IPS-15b (cell line): Measurements from ENCODE around the gene MYO18A.
"Not testable (repeated sequence)": the region's sequence is repeated elsewhere in the genome, so short reads cannot be mapped to it uniquely, and the experiment has no call there.

Source experiments
- H3K27me3 ChIP-seq: one replicate; pipeline ENCODE4 v1.6.1; 2013; ENCODE audit warnings: low read length; ENCODE audit not compliant: control insufficient read depth, insufficient read depth
- H3K36me3 ChIP-seq: one replicate; pipeline ENCODE4 v1.6.1; 2013; ENCODE audit warnings: low read length; ENCODE audit not compliant: control insufficient read depth, insufficient read depth
- H3K4me1 ChIP-seq: one replicate; pipeline ENCODE4 v1.6.1; 2013; ENCODE audit warnings: mild to moderate bottlenecking, low read length; ENCODE audit not compliant: control insufficient read depth, insufficient read depth
- H3K4me3 ChIP-seq: one replicate; pipeline ENCODE4 v1.5.1; 2013; ENCODE audit warnings: low read depth, low read length
- H3K9ac ChIP-seq: one replicate; pipeline ENCODE4 v1.6.1; 2013; ENCODE audit warnings: low read depth, mild to moderate bottlenecking, low read length
- H3K9me3 ChIP-seq: one replicate; pipeline ENCODE4 v1.6.1; 2013; ENCODE audit warnings: mild to moderate bottlenecking, low read length; ENCODE audit not compliant: control insufficient read depth, insufficient read depth

Gene MYO18A

GRCh38 chr17:29170682-29171081 is 9.5 kb downstream of the MYO18A start:
- Histone ChIP-seq H3K9me3 (no peaks in the 10 kb centered on the region), H3K27me3 (no peaks in the 10 kb centered on the region), H3K4me1 (no peaks in the 10 kb centered on the region), H3K4me3 (no peak overlapping the region), H3K9ac (no peak overlapping the region), H3K36me3 (peaks cover 8% of the 10 kb centered on the region)

DNA sequence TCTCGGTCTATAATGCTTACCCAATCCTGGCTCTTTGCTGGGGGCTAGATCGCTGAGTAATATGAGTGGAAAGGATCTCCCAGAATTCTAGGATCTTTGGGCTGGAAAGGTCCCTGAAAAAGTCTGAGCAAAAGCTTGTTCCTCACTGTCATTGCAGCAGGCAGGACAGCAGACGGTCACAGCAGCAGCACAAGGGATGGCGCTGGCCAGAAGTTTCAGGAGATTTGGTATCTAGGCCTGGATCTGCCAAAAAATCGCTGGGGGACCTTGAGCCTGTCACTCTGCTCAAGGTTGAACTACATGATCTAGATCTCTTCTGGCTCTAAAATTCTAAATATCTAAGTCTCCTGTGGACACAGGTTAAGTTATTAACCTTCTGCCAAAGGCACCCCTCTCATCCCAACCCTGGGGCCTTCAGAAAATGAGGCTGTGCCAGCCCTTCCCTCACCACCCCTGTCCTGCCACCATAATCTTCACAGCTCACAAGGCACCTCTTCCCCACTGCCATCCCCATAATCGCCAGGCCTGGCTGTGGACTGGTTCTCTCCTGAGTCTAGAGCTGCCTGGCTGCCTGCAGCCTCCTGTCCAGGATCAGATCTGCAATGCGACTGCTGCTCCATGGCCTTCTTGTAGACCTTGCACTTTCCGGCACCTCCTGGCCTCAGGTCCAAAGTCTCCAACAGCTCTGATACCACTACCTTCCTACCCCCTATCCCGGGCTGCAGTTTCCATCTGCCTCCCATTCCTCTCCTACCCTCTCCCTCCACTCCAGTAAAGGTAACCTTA is 10.2 kb downstream of the MYO18A start:
- no peak overlapping the region for H3K9ac ChIP-seq
- peaks cover 8% of the 10 kb centered on the region for H3K36me3 ChIP-seq
- H3K27me3 ChIP-seq: no peaks in the 10 kb centered on the region
- H3K4me1 ChIP-seq: no peaks in the 10 kb centered on the region
- H3K4me3 ChIP-seq: no peak overlapping the region
- H3K9me3 ChIP-seq: no peaks in the 10 kb centered on the region

DNA sequence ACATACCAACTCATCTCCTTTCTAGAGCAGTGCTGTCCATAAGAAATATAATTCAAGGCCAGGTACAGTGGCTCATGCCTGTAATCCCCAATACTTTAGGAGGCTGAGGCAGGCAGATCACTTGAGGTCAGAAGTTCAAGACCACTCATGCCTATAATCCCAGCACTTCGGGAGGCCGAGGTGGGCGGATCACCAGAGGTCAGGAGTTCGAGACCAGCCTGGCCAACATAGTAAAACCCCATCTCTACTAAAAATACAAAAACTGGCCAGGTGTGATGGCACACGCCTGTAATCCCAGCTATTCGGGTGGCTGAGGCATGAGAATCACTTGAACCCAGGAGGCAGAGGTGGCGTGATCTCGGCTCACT is 11.5 kb downstream of the MYO18A start:
- H3K36me3 ChIP-seq, H3K4me3 ChIP-seq, H3K27me3 ChIP-seq, H3K4me1 ChIP-seq, H3K9me3 ChIP-seq, H3K9ac ChIP-seq: not testable (repeated sequence)

DNA sequence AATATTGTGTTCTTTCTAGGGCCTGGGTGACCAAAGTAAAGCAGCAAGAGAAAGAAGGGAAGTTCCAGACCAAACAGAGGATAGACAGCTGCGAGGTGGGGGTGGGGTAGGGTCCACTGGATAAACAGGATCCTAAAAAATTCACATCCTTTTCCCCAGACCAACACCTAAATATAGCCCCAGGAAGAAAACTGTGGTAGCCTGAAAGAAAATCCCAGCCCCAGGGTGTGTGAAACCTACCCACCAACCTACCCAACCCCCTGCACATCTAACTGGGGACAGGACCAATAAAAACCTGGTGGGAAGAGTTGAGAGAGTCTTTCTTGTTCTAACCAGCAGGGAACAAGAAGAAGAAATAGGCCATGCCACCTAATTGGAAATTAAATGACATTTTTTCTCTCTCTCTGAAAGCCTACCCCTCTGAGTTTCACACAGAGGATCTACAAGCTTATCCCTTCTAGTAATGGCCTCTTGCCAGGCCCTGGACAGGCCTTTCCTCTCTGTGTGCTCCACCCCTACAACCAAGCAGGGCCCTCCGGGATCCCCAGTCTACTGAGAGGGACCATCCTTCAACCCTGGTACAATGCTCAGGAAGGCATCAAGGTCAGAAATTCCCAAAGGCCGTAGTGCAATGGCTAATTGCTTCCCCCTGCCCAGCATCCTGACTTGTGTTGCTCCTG is 12.0 kb downstream of the MYO18A start:
- H3K9ac ChIP-seq: no peak overlapping the region
- H3K4me3 ChIP-seq: no peak overlapping the region
- H3K4me1 ChIP-seq: no peaks in the 10 kb centered on the region
- H3K27me3 ChIP-seq: no peaks in the 10 kb centered on the region
- H3K9me3 ChIP-seq: no peaks in the 10 kb centered on the region
- H3K36me3 ChIP-seq: peaks cover 8% of the 10 kb centered on the region

- Histone ChIP-seq H3K9ac (no peak overlapping the region), H3K27me3 (no peaks in the 10 kb centered on the region), H3K36me3 (peaks cover 9% of the 10 kb centered on the region), H3K4me1 (no peaks in the 10 kb centered on the region), H3K9me3 (no peaks in the 10 kb centered on the region), H3K4me3 (no peak overlapping the region)
Measured at GRCh38 chr17:29167393-29168078, 12.7 kb downstream of the MYO18A start.

DNA sequence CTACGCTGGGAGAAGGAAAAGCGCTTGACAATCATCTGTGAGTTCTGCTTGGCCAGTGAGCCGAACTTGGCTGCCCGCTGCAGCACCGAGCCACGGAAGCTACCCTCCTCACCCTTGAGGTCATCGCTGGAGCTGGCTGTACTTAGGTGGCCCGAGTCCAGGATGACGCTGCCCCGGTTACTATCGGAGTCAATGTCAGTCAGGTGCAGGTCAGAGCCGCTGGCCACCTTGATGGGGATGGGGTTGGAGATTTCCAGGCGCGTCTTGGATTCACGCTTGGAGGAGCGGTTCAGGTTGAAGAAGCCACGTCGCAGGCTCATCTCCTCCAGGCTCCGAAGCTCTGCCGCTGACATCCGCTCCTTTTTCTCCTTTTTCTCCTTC is 13.7 kb downstream of the MYO18A start:
- Histone ChIP-seq H3K9me3 (no peaks in the 10 kb centered on the region), H3K4me3 (no peak overlapping the region), H3K27me3 (no peaks in the 10 kb centered on the region), H3K9ac (no peak overlapping the region), H3K4me1 (no peaks in the 10 kb centered on the region), H3K36me3 (peaks cover 13% of the 10 kb centered on the region)

GRCh38 chr17:29165800-29166506 is 14.2 kb downstream of the MYO18A start:
- Histone ChIP-seq H3K36me3 (peaks cover 13% of the 10 kb centered on the region), H3K9me3 (no peaks in the 10 kb centered on the region), H3K9ac (no peak overlapping the region)

DNA sequence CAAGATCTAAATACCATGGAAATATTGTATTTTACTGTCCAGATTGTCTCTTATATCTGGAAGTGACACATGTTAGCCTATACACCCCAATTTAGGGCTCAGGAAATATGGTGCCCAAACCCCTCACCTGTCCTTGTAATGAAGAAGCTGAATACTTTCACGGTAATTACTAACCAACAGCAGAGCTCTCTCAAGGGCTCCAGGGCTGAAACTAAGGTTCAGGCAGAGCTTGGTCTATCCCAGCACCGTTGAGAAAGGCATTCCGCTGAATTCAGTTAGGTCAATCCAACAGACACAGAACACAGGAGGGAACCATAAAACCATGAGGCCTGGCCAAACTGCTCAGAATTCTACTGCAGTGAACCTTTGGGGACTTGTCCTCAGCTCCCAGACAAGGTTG is 14.9 kb downstream of the MYO18A start:
- Histone ChIP-seq H3K9me3 (no peaks in the 10 kb centered on the region), H3K9ac (no peak overlapping the region), H3K4me1 (no peaks in the 10 kb centered on the region), H3K4me3 (no peak overlapping the region), H3K36me3 (peaks cover 13% of the 10 kb centered on the region), H3K27me3 (no peaks in the 10 kb centered on the region)

More at GRCh38 chr17:29165800-29166506, 14.2 kb downstream of the MYO18A start:
- no peak overlapping the region for H3K4me3 ChIP-seq
- H3K4me1 ChIP-seq: no peaks in the 10 kb centered on the region
- H3K27me3 ChIP-seq: no peaks in the 10 kb centered on the region

GRCh38 chr17:29163563-29163962 is 16.6 kb downstream of the MYO18A start:
- Histone ChIP-seq H3K27me3 (no peaks in the 10 kb centered on the region), H3K4me3 (no peak overlapping the region), H3K36me3 (peaks cover 13% of the 10 kb centered on the region), H3K9ac (no peak overlapping the region), H3K4me1 (no peaks in the 10 kb centered on the region), H3K9me3 (no peaks in the 10 kb centered on the region)

DNA sequence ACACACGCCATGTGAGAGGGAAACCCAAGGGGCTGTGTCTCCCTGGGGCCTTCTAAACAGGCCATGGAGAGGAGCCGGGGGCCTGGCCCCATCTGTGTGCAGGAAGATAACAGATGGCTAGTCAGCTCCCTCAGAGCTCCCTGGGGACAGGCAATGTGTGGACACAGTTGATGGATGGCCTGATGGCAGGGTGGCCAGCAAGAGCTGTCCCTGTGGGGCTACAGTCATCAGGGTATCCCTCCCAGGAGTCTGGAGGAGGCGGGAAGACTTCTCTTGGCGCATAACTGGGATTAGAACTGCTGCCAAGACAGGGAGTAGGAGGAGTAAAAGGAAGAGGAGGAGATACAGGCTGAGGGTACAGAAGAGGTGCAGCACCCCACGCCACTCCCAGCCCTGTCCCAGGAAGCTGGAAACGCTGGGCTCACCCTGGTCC is 17.3 kb downstream of the MYO18A start:
- Histone ChIP-seq H3K4me3 (no peak overlapping the region), H3K9ac (no peak overlapping the region), H3K27me3 (no peaks in the 10 kb centered on the region), H3K9me3 (no peaks in the 10 kb centered on the region), H3K4me1 (no peaks in the 10 kb centered on the region), H3K36me3 (peaks cover 13% of the 10 kb centered on the region)

DNA sequence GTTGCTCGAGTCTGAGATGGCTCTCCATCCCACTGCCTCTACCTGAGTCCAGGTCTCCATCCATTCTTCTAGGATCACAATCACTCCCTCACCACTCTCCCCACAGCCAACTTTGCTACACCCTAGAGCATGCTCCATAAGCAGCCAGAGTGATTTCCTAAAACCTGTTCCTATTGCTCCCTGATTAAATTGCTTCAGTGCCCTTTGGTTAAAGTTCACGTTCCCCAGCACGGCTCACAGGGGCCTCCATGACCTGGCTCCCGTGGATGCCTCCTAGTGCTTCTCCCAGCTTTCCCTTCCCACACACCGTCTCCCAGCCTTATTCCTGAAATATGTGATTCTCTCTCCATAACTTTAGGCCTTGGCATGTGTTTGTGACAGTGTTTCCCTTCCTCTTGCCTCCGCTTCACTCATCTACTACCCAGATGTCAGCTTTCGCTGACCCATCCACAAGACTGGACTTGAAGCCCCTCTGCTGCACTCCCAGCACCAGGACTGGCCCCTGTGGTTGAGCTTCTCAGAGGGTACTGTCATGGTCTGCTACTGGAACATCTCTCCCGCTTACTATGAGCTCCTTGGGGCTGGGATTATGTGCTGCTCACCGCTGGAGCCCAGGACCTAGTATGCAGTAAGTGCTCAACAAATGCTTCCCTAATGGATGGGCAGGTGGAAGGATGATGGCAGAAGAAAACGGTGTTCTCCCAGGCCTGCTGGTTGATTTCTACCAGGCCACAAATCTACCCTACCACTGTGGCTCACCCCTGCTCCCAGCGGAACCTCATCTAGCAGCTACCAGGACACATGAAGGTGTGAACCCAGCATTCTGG is 17.9 kb downstream of the MYO18A start:
- no peak overlapping the region for H3K9ac ChIP-seq
- H3K27me3 ChIP-seq: no peaks in the 10 kb centered on the region
- H3K36me3 ChIP-seq: peaks cover 13% of the 10 kb centered on the region

More for the DNA sequence above, 17.9 kb downstream of the MYO18A start:
- no peaks in the 10 kb centered on the region for H3K4me1 ChIP-seq
- H3K4me3 ChIP-seq: no peak overlapping the region
- H3K9me3 ChIP-seq: no peaks in the 10 kb centered on the region
